Mammary epithelial cell (primary cell): Measurements from ENCODE around the gene MCUB.

Source experiments
- CTCF ChIP-seq, 2 donors: IDR thresholded peaks in 1 of 2; conservative IDR thresholded peaks in 1 of 2; 2 replicates each; pipeline ENCODE4 v1.5.1; 2011 to 2012; ENCODE audit warnings: inconsistent platforms in 2 of 2, low read length in 2 of 2, mild to moderate bottlenecking in 2 of 2, control low read depth in 1 of 2, low read depth in 1 of 2; ENCODE audit not compliant: insufficient read depth in 1 of 2; ENCODE audit errors: extremely low read depth in 1 of 2
- EZH2 ChIP-seq: IDR thresholded peaks from 2 replicates; pipeline ENCODE4 v1.6.1; 2012; ENCODE audit warnings: low read length, inconsistent platforms, borderline replicate concordance

DNA sequence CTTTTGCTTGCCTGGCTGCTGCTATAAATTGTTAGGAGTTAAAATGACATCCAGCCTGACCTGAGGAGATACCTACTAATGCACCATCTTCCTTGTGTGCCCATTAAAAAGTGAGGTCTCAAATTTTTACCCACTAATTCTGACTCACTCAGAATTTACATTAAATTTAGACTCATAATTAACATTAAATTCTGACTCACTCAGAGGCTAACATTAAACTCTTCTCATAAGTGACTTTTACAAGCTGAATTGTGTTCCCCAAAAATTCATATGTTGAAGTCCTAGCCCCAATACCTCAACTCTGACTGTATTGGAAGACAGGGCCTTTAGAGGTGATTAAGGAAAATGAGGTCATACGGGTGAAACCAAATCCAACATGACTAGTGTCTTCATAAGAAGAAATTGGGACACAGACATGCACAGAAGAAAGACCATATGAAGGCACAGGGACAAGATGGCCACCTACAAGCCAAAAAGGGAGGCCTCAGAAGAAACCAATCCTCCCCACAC lies 131.4 kb downstream of the MCUB start:
- no peak for TF ChIP-seq CTCF (conservative IDR thresholded peaks at IDR 0.05 in 1 of 2, IDR thresholded peaks at IDR 0.05 in 1 of 2; ENCODE audit: extremely low read depth in 1 of 2, insufficient read depth in 1 of 2, low read depth in 1 of 2, low read length in 2 of 2)
- no peak for TF ChIP-seq EZH2
